GM12891 (cell line): ENCODE results near the gene USP46.

Experiments
- DNase-seq: peaks from one replicate; pipeline ENCODE4 v3.0.0; 2011; ENCODE audit warnings: low spot score; ENCODE audit not compliant: insufficient read length
- FAIRE-seq: peaks from 2 replicates; lab custom pipeline; 2011; peaks lifted over from hg19 to GRCh38; lab: Jason Lieb, UNC
- PAX5 ChIP-seq: IDR thresholded peaks from 2 replicates; pipeline ENCODE4 v1.6.1; 2011; ENCODE audit warnings: low read length, moderate library complexity, mild to moderate bottlenecking; ENCODE audit not compliant: insufficient read depth, severe bottlenecking
- POLR2A ChIP-seq: IDR thresholded peaks from 2 replicates; pipeline ENCODE4 v1.6.1; 2011; ENCODE audit warnings: low read depth, low read length, control low read depth
- POLR2AphosphoS5 ChIP-seq: IDR thresholded peaks from 2 replicates; pipeline ENCODE4 v1.6.1; 2011; ENCODE audit warnings: low read depth, low read length, control low read depth
- POU2F2 ChIP-seq: IDR thresholded peaks from 2 replicates; pipeline ENCODE4 v1.6.1; 2011; ENCODE audit warnings: low read depth, mild to moderate bottlenecking, control low read depth, low read length, moderate library complexity
- SPI1 ChIP-seq: IDR thresholded peaks from 2 replicates; pipeline ENCODE4 v1.6.1; 2011; ENCODE audit warnings: low read depth, low read length, control low read depth
- TAF1 ChIP-seq: IDR thresholded peaks from 2 replicates; pipeline ENCODE4 v1.6.1; 2011; ENCODE audit warnings: low read depth, low read length, control low read depth

USP46 gene

GRCh38 chr4:52684896-52685295 is 25.8 kb upstream of the USP46 start:
- TF ChIP-seq POLR2A (no peak), PAX5 (no peak), POLR2AphosphoS5 (no peak), TAF1 (no peak), SPI1 (no peak), POU2F2 (no peak)
- no peak for DNase-seq
- peak; percentile 16 for FAIRE-seq

- no peak for FAIRE-seq
- DNase-seq: no peak
- no peak for TF ChIP-seq POLR2AphosphoS5
Measured at GRCh38 chr4:52680381-52680780, 21.3 kb upstream of the USP46 start.

- TF ChIP-seq POLR2A: no peak
- no peak for TF ChIP-seq POU2F2
- no peak for TF ChIP-seq SPI1
- TF ChIP-seq TAF1: no peak
- no peak for TF ChIP-seq POLR2AphosphoS5
- TF ChIP-seq PAX5: no peak
- DNase-seq (no peak), FAIRE-seq (no peak)
Measured at GRCh38 chr4:52676536-52676935, 17.4 kb upstream of the USP46 start.

- TF ChIP-seq POLR2A: no peak
- TF ChIP-seq SPI1: no peak
- no peak for TF ChIP-seq POLR2AphosphoS5
- TF ChIP-seq PAX5: no peak
- no peak for TF ChIP-seq POU2F2
- TF ChIP-seq TAF1: no peak
- DNase-seq (no peak), FAIRE-seq (no peak)
Measured at GRCh38 chr4:52675111-52675510, 16.0 kb upstream of the USP46 start.

- TF ChIP-seq POLR2AphosphoS5 (no peak), POLR2A (no peak)
- no peak for FAIRE-seq
- no peak for DNase-seq
Measured at GRCh38 chr4:52670739-52671138, 11.6 kb upstream of the USP46 start.

GRCh38 chr4:52670121-52670520 is 11.0 kb upstream of the USP46 start:
- peak; percentile 31 for FAIRE-seq
- TF ChIP-seq POLR2A (no peak), PAX5 (no peak), SPI1 (no peak), POU2F2 (no peak), TAF1 (no peak), POLR2AphosphoS5 (no peak)
- no peak for DNase-seq

- FAIRE-seq (peak; percentile 63), DNase-seq (no peak)
- TF ChIP-seq SPI1 (no peak), POU2F2 (no peak), POLR2AphosphoS5 (no peak), TAF1 (no peak), PAX5 (no peak), POLR2A (no peak)
Measured at GRCh38 chr4:52665592-52665991, 6.5 kb upstream of the USP46 start.

- TF ChIP-seq PAX5 (no peak), TAF1 (no peak), SPI1 (no peak), POLR2AphosphoS5 (no peak), POU2F2 (no peak), POLR2A (no peak)
- FAIRE-seq (peak; percentile 28), DNase-seq (no peak)
Measured at GRCh38 chr4:52664479-52664878, 5.4 kb upstream of the USP46 start.

GRCh38 chr4:52661966-52662690 is 3.0 kb upstream of the USP46 start:
- TF ChIP-seq PAX5 (no peak), POLR2A (no peak), POLR2AphosphoS5 (no peak), POU2F2 (no peak), TAF1 (no peak), SPI1 (no peak)
- DNase-seq (no peak), FAIRE-seq (no peak)

- FAIRE-seq: peak; percentile 51
- no peak for TF ChIP-seq TAF1
- no peak for TF ChIP-seq PAX5
- no peak for TF ChIP-seq POU2F2
- TF ChIP-seq SPI1: no peak
- TF ChIP-seq POLR2A: no peak
- TF ChIP-seq POLR2AphosphoS5: no peak
- DNase-seq: no peak
Measured at GRCh38 chr4:52660643-52661042, 1.5 kb upstream of the USP46 start.
